Activated B cell treated with CpG ODN at 0.5 μM for 24 hours (primary cell): Measurements from ENCODE around the gene GLCCI1. TPM values are rescaled to one million over a fixed set of nuclear protein-coding genes. Genes with fewer than 3 reads are reported as not detected.

Experiments
- ATAC-seq: fragments of 200-7000 bp; cut with Tn5 transposase; one replicate; pipeline ENCODE4 v1.10.0; 2021; ENCODE audit warnings: low read depth, mild to moderate bottlenecking, moderate library complexity
- CTCF ChIA-PET: fragments of 350-600 bp; sonication (Branson Sonifier 250); formaldehyde crosslinking; loops from one replicate; lab custom pipeline; 2021; ENCODE audit warnings: antibody characterized with exemption; lab: Charles Lee
- POLR2A ChIA-PET: fragments of 350-600 bp; sonication (Branson Sonifier 250); formaldehyde crosslinking; loops from one replicate; lab custom pipeline; 2021; ENCODE audit warnings: antibody characterized with exemption; lab: Charles Lee
- DNase-seq: peaks from one replicate; pipeline ENCODE4 v3.0.0; 2022
- H3K27ac Mint-ChIP-seq: one replicate; pipeline ENCODE4 v1.8.0; 2020; ENCODE audit warnings: mixed read lengths
- H3K27me3 Mint-ChIP-seq: one replicate; pipeline ENCODE4 v1.8.0; 2021; ENCODE audit warnings: mixed read lengths
- H3K36me3 Mint-ChIP-seq: one replicate; pipeline ENCODE4 v1.8.0; 2021; ENCODE audit warnings: low read depth, mixed read lengths
- H3K4me1 Mint-ChIP-seq: one replicate; pipeline ENCODE4 v1.8.0; 2021; ENCODE audit warnings: mixed read lengths
- H3K4me3 Mint-ChIP-seq: one replicate; pipeline ENCODE4 v1.8.0; 2020; ENCODE audit warnings: mild to moderate bottlenecking, mixed read lengths
- H3K9me3 Mint-ChIP-seq: one replicate; pipeline ENCODE4 v1.8.0; 2020; ENCODE audit warnings: mixed read lengths
- CTCF ChIP-seq: fragments of 200-600 bp; IDR thresholded peaks from one replicate; pipeline ENCODE4 v1.8.0; 2022; ENCODE audit warnings: antibody characterized with exemption, mild to moderate bottlenecking
- intact Hi-C: fragments of 100-400 bp; cut with micrococcal nuclease; formaldehyde crosslinking; loops from one replicate; pipeline ENCODE4 v1.15.1; 2024
- total RNA-seq: library from RNA; stranded (reverse); gene quantifications from 2 replicates; pipeline ENCODE4 v1.2.3, GENCODE V29; 2022

Gene GLCCI1
- total RNA-seq, 1 donor from 2014 or later, result 37.4 TPM

- ChIA-PET POLR2A (no interaction called here), CTCF (no interaction called here)
- Mint-ChIP-seq H3K4me3 (no peak overlapping the region), H3K27me3 (no peaks in the 10 kb centered on the region), H3K36me3 (no peaks in the 10 kb centered on the region), H3K9me3 (peaks cover 16% of the 10 kb centered on the region), H3K4me1 (no peaks in the 10 kb centered on the region), H3K27ac (no peak overlapping the region)
- no peak for DNase-seq
- intact Hi-C loops, result no loop called here
- no peak for TF ChIP-seq CTCF
- no peak for ATAC-seq
Observed at GRCh38 chr7:8103282-8103681, 134.7 kb downstream of the GLCCI1 start.

GRCh38 chr7:8105449-8106095 is 137.0 kb downstream of the GLCCI1 start:
- no peaks in the 10 kb centered on the region for H3K4me1 Mint-ChIP-seq
- ChIA-PET POLR2A (no interaction called here), CTCF (no interaction called here)
- no peaks in the 10 kb centered on the region for H3K36me3 Mint-ChIP-seq
- H3K4me3 Mint-ChIP-seq, result no peak overlapping the region
- intact Hi-C loops, result no loop called here
- no peaks in the 10 kb centered on the region for H3K27me3 Mint-ChIP-seq
- H3K9me3 Mint-ChIP-seq, result peaks cover 11% of the 10 kb centered on the region
- ATAC-seq, result no peak
- no peak for TF ChIP-seq CTCF
- no peak for DNase-seq
- H3K27ac Mint-ChIP-seq, result no peak overlapping the region

DNA sequence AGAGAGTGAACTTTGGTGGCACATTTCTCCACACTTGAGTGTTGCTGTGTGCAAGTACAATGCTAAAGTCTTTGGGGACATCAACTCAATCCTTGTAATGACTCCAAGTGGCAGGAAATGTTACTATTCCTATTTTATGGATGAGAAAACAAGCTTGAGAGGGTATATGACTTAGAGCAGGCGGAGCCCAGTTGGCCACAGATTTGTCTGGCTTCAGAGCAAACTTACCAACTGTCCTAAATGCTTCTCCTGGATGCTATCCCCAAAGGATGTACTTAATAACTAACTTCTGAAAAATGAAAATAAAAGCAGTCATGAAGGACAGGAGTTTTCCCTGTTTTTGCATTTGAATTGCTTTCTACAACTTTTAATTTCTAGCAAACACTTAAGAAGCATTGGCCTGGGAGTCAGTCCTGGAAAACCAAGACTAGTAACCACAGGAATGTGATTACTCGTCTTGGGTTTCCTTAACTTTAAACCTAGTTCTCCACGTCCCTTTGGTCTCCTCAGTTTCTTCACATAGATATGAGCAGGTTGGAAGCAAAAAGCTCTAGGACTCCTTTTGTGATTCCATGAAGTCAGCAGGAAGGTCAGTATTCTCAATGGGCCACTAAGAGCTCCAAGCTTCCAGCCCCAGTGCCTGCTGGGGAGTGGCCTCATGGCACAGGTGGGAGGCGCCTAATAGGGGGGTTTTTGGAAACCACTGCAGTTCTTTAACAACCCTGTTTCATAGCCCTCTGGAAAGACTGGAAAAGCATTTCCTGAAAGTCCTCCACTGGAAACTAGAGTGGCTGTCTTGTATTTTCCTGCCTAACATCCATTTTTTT is 140.8 kb downstream of the GLCCI1 start:
- Mint-ChIP-seq H3K9me3 (peaks cover 4% of the 10 kb centered on the region), H3K27ac (no peak overlapping the region), H3K27me3 (no peaks in the 10 kb centered on the region), H3K36me3 (no peaks in the 10 kb centered on the region), H3K4me3 (no peak overlapping the region), H3K4me1 (peaks cover 20% of the 10 kb centered on the region)
- no peak for ATAC-seq
- no peak for DNase-seq
- POLR2A ChIA-PET, result no interaction called here
- intact Hi-C loops, result loop anchor here (10.0 kb wide), 1 partner anchor 855 kb away; no protein-coding TSS in a partner anchor
- CTCF ChIA-PET, result no interaction called here
- no peak for TF ChIP-seq CTCF

- CTCF ChIA-PET, result interaction anchor here (0.8 kb wide), 1 partner anchor 79 kb away, joined by 3 read pairs; no protein-coding TSS in a partner anchor
- Mint-ChIP-seq H3K4me1 (peaks cover 39% of the 10 kb centered on the region), H3K27me3 (no peaks in the 10 kb centered on the region), H3K36me3 (no peaks in the 10 kb centered on the region), H3K4me3 (no peak overlapping the region), H3K27ac (no peak overlapping the region), H3K9me3 (peaks cover 8% of the 10 kb centered on the region)
- POLR2A ChIA-PET, result no interaction called here
- intact Hi-C loops, result loop anchor here (10.0 kb wide), 1 partner anchor 857 kb away; no protein-coding TSS in a partner anchor
- DNase-seq, result no peak
- no peak for TF ChIP-seq CTCF
- ATAC-seq, result no peak
Observed at GRCh38 chr7:8111282-8111960, 142.8 kb downstream of the GLCCI1 start.
